GM19397 (cell line): ENCODE results near the gene MROH7.
"Not testable (repeated sequence)": the region's sequence is repeated elsewhere in the genome, so short reads cannot be mapped to it uniquely, and the experiment has no call there.

Experiments
- ATAC-seq: cut with Tn5 transposase; IDR thresholded peaks from one replicate; pipeline ENCODE4 v1.9.1; 2021; ENCODE audit warnings: mild to moderate bottlenecking, moderate library complexity; ENCODE audit not compliant: unreplicated experiment

Gene MROH7

GRCh38 chr1:54609301-54609921 lies 32.2 kb upstream of the MROH7 start:
- ATAC-seq = no peak

GRCh38 chr1:54610048-54610447 lies 31.5 kb upstream of the MROH7 start:
- no peak for ATAC-seq

DNA sequence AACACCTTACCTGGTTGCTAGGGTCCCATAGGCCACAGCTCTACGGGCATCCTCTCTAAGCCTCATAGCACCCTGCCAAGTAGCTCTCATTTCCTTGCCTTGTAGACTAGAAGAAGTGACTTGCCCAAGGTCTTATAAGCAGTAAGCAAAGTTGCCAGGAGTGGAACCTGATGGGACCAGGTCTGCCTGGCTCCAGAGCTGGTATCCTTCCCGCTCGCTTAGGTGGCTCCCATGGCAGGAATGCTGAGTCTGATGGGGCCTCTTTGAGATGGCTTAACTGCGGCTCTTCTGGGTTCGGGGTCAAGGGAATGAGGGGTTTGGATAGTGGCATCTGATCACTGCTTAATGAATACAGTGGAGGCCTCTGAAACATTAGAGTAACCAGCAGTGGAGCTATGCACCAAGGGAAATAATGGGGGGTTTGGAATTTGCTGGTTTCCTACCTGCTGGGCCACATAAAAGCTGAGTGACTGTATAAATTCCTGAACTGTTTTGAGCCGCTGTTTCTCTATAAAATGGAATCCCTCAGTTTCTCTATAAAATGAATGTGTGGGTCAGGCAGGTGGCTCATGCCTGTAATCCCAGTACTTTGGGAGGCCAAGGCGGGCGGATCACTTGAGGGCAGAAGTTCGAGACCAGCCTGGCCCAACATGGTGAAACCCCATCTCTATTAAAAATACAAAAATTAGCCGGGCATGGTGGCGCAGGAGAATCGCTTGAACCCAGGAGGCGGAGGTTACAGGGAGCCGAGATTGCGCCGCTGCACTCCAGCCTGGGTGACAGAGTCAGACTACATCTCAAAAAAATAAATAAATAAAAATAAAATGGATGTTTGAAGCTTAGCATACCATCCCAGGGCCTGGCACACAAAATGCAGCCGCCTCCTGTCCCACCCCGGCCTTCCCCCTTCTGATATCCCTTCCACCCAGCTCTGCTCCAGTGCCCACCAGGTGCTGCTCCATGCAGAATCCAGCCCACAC lies 30.7 kb upstream of the MROH7 start:
- ATAC-seq = no peak

DNA sequence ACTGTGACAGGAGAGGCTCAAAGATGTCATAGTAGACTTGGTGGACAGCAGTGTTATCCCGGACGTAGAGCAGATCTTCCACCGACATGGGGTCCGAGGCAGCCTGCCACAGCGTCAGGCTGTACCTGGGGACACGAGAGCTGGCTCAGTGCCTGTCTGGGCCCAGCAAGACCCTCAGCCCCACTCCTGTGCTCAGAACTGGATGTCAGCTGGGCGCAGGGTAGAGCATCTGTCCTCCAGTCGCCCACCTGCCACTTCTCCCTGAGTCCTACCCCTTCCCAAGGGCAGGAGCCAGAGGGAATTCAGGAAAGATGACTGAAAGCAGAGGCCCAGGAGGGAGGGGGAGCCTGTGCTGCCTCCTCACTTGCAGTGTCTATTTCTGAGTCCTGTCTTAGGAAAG lies 30.0 kb upstream of the MROH7 start:
- ATAC-seq = no peak

DNA sequence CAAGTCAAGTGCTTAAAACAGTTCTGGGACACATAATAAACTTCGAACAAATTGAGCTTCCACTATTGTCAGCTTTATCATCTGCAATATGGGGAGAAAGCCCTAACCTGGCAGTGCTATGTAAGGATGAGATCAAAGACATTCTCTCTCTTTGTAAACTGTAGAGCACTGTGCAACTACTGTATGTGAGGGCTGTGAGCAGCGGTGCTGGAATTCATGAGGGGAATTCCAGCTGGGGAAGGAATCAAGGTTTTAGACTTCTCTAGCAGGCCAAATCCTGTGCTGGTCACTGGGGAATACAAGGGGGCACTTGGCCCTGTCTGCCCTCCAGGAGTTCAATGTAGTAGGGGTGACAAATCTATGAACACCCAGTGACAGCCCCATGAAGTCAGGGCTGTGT lies 27.6 kb upstream of the MROH7 start:
- no peak for ATAC-seq

GRCh38 chr1:54614563-54614962 lies 27.0 kb upstream of the MROH7 start:
- no peak for ATAC-seq

DNA sequence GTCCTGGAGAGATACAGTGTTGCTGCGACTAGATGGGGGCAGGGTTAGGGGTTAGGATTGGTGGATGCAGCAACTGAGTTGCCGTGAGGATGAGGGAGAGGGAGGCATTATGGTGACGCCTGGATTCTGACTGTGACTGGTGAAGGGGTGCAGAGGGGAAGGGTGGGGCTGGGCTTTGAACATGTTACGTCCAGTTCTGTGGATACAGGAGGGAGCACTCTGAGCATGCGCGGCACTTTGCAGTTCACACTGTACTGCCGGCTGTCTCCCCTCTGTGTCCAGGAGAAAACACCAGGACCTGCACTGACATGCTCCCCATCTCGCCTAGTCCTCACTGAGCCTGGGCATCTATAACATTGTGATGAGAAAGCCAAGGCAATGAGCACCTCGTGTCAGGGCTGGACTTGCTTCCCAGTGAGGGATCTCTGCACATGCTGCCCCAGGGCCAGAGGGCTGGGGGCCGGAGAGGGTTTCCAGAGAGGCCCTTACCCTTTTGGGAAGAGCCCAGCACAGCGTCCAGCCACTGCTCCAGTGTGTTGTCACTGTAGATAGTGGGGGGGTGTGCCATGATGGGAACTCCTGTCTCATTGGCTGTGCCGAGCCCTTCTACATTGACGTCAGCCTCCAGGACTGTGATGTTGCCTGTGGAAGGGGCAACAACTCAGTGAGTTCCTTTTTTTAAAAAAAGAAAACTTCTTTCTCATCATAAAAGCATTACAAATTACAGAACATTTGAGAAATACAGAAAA lies 25.9 kb upstream of the MROH7 start:
- ATAC-seq = no peak

DNA sequence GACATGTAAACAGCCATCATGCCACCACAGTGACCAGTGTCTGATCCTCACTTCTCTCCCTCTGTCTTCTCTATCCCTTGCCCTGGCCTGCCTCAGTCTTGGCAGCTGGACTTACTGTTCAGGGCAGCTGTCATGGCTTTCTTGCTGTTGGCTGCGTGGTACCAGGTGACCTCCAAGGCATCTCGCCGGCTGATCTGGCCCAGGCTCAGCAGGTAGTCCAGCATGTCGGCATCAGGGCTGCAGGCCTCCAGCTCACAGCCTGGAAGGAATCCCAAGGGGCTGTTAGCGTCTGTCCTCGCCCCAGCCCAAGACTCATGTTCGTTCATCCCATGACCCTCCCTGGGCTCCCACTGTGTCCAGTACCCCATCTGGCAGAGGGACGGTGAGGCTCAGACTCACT lies 21.8 kb upstream of the MROH7 start:
- ATAC-seq = no peak

GRCh38 chr1:54623216-54624007 lies 18.2 kb upstream of the MROH7 start, which contains the start of gene FAM151A:
FAM151A (minus strand) TSS chr1:54623525; CDS start chr1:54623395, 130 bp downstream.
- no peak for ATAC-seq

DNA sequence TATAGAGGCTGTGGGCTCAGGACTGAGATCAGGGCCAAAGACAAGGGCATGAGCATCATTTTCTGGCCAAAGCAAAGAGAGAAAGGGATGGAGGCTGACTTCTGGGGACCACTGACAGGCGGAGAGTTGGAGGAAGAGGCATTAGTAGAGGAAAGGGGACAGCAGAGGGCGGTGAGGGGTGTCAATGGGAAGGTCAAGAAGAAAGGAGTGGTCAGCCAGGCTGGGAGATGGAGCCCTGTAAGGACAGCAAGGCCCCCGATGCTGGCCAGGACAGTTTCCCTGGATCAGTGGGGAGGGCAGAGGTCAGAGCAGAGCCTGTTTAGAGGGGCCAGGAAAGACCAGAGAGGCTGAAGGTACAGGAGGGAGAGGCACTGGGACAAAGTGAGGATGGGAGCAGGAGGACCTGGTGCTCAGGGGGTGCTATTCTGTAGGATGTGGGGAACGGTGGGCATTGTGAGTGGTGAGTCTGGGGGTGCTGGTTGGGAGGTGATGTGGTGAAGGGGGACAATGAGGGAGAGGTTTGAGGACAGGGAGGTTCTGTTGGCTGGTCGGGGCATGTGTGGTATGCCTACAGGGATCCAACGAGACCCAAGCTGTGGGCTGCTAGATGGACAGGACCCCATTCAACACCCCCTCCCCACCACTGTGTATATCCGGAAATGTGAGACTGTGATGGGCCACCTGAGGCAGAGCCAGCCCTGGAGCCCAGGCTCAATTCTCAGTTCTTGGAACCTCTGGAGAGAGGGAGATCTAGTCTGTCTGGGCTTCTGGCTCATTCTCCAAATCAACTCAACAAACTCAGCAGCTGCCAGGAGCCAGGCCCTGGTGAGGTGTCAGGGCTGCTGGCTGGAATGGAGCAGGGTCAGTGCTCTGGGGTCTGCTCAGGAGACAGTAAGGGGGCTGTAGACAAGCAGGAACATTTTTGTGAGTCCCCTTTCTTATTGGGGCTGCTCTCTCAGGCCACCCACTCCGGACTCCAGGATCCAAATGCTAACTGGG lies 16.8 kb upstream of the MROH7 start:
- ATAC-seq = no peak

DNA sequence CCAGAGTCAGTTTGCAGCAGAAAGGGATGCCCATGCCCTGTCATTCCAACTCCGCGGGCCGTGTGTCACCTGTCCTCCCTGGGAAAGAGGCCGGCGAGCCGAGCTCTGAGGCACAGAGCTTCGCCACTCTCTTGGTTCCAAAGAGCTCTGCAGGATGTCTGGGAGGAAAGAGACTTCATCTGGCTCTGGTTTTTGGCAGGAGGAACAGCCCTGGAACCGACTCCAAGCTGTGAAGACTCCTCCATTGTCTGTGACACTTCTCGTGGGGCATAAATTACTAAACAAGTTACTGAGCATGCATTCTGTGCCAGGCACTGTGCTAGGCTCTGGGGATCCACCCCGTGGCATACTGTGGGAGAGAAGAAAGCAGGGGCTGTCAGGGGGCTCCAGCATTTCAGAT lies 14.4 kb upstream of the MROH7 start:
- ATAC-seq = no peak

DNA sequence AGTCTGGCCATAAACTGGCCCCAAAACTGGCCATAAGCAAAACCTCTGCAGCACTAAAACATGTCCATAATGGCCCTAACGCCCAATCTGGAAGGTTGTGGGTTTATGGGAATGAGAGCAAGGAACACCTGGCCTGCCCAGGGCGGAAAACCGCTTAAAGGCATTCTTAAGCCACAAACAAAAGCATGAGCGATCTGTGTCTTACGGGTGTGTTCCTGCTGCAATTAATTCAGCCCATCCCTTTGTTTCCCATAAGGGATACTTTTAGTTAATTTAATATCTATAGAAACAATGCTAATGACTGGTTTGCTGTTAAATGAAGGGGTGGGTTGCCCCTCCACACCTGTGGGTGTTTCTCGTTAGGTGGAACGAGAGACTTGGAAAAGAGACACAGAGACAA lies 5.8 kb upstream of the MROH7 start:
- not testable (repeated sequence) for ATAC-seq

DNA sequence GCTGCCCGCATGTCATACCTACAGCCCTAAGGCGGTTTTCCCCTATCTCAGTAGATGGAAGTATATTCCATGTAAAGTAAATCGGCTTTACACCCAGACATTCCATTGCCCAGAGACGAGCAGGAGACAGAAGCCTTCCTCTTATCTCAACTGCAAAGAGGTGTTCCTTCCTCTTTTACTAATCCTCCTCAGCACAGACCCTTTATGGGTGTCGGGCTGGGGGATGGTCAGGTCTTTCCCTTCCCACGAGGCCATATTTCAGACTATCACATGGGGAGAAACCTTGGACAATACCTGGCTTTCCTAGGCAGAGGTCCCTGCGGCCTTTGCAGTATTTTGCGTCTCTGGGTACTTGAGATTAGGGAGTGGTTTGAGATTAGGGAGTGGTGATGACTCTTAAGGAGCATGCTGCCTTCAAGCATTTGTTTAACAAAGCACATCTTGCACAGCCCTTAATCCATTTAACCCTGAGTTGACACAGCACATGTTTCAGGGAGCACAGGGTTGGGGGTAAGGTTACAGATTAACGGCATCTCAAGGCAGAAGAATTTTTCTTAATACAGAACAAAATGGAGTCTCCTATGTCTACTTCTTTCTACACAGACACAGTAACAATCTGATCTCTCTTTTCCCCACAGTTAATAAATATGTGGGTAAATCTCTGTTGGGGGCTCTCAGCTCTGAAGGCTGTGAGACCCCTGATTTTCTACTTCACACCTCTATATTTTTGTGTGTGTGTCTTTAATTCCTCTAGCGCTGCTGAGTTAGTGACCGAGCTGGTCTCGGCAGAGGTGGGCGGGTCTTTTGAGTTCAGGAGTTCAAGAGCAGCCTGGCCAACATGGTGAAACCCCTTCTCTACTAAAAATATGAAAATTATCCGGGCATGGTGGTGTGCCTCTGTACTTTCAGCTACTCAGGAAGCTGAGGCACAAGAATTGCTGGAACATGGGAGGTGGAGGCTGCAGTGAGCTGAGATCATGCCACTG lies 4.8 kb upstream of the MROH7 start:
- ATAC-seq = not testable (repeated sequence)

- no peak for ATAC-seq
Measured at GRCh38 chr1:54640361-54640760, 1.2 kb upstream of the MROH7 start.

DNA sequence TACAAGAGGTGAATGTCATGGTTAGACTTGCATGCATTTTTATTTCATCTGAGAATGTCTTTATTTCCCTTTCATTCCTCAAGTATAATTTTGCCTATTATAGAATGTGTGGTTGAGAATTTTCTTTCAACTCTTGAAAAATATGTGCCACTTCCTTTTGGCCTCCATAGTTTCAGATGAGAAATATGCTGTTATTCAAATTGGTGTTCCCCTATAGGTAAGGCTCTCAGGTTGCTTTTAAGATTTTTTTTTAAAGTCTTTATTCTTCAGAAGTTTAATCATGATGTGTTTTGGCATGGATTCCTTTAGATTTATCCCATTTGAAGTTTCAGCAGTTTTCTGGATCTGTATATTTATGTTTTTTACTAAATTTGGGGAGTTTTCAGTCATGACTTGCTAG lies 2.1 kb downstream of the MROH7 start:
- ATAC-seq = no peak

- no peak for ATAC-seq
Measured at GRCh38 chr1:54645806-54646676, 4.5 kb downstream of the MROH7 start.
